HG02970 (cell line): ENCODE data around the gene RTF1.
"Not testable (repeated sequence)": the region's sequence is repeated elsewhere in the genome, so short reads cannot be mapped to it uniquely, and the experiment has no call there.

Experiments used
- ATAC-seq: cut with Tn5 transposase; IDR thresholded peaks from one replicate; pipeline ENCODE4 v1.9.1; 2021; ENCODE audit warnings: mild to moderate bottlenecking, moderate library complexity, moderate number of reproducible peaks; ENCODE audit not compliant: unreplicated experiment, low FRiP score

RTF1 gene

DNA sequence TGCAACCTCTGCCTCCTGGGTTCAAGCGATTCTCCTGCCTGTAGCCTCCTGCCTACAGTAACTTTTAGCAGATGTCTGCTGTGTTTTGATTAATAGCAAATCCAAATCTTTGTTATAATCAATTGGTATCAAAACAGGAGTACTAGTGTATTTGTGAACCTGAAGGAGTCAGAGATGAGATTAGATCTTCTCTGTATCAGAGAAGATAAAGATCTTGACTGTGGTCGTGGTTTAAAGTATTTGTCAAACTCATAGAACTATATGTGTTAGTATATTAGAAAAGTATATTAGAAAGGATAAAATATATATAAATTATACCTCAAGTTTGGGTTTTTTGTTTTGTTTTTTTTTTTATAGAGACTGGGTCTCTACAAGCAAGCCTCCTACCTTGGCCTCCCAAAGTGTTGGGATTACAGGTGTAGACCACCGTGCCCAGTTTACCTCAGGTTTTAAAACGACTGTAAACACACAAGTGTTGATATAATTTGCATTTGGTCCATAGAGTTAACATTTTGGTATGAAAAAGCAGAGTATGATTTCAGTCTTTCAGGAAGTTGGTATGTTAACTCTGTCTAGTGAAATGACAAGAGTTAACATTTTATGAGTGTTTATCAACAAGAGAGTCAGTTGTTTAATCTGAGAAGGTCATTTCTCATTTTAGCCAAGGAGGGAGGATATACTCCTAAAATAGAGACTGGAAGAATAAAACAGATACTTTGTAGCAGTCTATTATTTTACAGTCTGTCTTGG lies 18.3 kb downstream of the RTF1 start:
- ATAC-seq = no peak

DNA sequence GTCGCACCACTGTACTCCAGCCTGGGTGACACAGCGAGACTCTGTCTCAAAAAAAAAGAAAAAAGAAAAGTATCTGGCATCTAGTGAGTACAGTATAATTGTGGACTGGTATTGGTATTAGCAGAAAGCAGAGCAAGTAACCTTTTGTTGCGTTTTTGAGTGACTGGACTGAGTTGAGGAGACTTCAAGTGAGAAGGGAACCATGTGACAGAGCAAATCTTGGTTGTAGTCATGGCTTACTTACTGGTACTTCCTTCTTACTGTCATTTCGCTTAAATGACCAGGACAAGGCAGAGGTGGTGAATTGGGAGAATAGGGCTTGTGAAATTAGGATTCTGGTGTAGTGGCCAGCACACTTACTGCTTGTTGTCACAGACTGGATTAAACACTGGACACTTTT lies 20.6 kb downstream of the RTF1 start:
- ATAC-seq = no peak

DNA sequence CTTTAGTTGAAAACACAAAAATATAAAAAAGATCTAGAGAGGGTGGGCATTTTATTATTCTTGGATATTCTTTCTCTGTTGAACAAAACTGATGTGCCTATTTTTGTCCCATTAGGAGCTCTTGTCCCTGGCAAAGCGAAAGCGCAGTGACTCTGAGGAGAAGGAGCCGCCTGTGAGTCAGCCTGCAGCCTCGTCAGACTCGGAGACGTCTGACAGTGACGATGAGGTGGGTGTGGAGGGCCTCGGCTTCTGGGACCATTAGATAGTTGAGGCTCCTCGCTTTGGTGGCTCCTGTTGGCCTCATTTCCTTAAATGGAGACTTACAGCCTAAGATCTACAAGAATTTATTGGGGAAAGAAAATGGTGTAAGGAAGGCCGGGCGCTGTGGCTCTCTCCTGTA lies 21.3 kb downstream of the RTF1 start:
- no peak for ATAC-seq

DNA sequence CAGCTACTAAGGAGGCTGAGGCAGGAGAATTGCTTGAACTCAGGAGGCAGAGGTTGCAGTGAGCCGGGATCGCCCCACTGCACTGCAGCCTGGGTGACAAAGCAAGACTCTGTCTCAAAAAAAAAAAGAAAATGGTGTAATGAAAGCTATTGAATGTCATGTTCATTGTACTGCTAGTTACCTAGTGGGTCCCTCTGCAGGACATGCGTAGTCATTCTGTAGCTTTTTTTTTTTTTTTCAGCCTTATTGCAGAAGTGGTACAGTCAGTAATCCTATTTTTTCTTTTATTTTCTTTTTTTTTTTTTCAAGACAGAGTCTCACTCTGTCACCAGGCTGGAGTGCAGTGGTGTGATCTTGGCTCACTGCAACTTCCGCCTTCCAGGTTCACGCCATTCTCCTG lies 21.9 kb downstream of the RTF1 start:
- ATAC-seq = not testable (repeated sequence)

DNA sequence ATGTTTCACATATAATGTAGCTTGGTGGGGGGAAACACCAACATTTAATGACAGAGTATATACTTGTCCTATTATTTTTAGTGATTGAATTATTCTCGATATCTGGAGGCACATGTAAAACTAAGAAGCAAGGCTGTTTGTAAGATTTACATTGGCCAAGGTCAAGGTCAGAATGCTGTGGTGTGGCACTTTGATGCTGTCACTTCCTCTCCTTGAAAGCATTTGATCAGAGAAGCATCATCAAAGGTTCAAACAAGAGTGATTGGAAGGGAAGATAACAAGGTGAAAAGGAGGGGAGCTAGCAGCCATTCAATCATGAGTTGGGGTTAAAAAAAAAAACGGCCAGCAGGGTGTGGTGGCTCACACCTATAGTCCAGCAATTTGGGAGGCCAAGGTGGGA lies 26.4 kb downstream of the RTF1 start:
- ATAC-seq = no peak

DNA sequence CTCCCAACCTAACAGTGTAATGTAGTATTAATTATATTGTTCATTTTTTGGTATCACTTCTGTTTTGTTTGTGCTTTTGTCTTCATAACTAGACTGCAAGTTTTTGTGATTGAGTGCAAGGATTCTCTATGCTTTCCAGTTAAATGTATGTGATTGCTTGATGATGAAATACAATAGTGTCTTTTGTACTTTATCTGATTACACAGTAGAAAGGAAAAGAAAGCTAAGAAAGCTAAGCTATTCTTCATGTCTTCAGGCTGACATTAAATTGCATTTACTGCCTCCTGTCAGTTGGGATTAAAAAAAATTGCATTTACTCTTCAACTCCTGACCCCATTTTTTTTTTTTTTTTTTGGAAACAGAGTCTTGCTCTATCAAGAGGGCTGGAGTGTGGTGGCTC lies 28.5 kb downstream of the RTF1 start:
- no peak for ATAC-seq

DNA sequence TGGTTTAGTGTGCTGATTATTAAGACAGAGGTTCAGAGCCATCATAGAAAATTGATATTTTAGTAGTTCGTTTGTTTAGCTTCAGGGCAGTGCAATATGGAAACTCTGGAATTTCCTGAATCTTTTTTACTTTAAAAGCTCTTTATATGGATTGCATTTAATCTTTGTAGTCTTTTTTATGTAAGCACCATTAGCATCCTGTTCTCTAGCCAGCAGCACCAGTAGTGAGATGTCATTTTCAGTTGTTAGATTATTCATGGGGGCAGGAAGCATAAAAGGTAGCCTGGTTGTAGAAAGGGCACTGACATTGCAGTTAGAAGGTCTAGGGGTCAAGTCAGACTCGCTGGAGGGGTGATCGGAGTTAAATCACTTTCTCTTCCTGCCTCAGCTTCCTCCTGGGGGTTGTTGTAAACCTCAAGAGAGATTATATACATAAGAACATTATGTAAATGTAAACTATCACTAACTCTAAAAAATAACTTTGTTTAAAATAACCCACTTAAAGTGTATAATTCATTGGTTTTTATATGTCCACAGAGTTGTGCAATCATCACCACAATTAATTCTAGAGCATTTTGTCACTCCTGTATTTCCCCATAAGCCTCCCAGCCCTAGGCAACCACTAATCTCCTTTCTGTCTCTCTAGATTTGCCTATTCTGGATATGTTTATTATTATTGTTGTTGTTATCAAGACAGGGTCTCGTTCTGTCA lies 45.3 kb downstream of the RTF1 start:
- ATAC-seq = no peak

DNA sequence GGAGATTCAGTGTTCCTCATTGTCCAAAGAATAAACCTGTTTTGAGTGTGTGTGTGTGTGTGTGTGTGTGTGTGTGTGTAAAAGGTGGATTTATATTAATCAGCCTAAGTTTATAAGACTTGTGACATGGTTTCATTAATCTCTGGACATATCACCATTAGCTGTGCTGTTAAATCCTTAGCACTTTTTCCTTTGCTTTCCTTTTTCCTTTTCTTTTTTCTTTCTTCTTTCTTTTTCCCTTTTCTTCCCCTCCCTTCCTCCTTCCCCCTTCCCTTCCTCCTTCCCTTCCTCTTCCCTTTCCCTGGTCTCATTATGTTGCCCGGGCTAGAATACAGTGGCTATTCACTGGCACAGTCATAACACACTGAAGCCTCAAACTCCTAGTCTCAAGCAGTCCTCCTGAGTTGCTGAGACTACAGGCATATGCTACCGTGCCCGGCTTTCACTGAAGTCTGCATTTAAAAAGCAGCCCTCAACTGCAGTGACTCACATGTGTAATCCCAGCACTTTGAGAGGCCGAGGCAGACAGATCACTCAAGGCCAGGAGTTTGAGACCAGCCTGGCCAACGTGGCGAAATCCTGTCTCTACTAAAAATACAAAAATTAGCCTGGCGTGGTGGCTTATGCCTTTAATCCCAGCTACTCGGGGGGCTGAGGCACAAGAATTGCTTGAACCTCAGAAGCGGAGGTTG lies 48.1 kb downstream of the RTF1 start:
- ATAC-seq = no peak

DNA sequence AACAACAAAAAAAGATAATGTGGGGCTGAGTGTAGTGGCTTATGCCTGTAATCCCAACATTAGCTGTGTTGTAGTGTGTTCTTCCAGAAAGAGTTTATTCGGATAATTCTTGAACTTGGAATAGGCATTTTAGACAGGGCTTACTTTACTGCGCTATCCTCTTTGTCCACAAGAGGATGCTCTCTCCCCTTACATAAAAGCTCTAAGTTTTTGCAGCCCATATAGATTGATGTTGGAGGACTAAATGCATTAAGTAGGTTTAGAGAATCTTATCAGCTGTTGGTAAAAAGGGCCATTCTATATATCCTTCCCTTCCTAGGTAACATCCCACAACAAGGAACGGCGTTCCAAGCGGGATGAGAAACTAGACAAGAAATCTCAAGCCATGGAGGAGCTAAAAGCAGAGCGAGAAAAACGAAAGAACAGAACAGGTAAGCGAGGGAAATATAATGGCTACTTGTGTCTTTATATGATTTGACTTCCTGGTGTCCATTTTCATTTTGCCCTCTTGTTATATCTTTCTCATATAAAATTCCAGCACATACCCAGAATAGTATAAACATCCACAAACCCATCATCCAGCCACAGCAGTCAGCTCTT lies 49.0 kb downstream of the RTF1 start:
- no peak for ATAC-seq

DNA sequence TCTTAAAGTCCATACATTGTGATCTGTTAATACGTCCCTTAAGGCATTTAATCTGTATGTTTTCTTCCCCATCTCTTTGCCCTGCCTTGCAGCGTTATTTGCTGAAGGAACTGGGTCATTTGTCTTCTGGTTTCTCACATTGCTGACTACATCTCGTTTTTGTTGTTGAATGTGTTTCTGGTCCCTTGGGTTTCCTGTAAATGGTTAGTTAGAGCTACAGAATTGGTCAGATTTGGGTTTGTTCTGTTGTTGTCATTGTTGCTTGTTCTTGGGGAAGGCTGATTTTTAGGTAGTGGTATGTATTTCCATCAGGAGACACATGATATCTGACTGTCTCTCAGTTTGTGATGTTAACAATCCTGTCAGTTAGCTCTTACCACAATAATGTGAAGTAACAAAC lies 49.8 kb downstream of the RTF1 start:
- ATAC-seq = no peak

DNA sequence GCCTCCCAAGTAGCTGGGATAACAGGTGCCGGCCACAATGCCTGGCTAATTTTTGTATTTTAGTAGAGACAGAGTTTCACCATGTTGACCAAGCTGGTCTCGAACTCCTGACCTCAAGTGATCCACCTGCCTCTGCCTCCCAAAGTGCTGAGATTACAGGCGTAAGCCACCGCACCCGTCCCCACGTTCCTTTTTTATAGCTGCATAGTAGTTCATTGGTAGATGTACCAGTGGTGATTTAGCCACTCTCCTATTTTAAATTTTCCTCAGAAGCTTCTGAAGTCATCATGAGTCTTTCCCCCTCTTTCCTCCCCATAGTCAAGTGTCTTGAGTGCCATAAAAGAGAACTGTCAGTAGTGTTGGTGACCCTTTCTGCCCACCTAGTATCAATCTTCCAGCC lies 52.7 kb downstream of the RTF1 start:
- not testable (repeated sequence) for ATAC-seq

DNA sequence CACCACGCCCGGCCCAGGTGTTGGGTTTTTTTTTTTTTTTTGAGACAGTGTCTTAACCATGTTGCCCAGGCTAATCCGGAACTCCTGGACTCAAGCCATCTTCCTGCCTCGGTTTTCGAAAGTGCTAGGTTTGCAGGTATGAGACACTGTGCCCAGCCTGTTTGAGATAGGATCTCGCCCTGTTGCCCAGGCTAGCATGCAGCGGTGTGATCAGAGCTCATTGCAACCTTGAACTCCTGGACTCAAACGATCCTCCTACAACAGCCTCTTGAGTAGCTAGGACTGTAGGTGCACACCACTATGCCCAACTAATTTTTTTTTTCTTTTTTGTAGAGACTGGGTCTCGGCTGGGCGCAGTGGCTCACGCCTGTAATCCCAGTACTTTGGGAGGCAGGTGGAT lies 56.5 kb downstream of the RTF1 start:
- no peak for ATAC-seq

DNA sequence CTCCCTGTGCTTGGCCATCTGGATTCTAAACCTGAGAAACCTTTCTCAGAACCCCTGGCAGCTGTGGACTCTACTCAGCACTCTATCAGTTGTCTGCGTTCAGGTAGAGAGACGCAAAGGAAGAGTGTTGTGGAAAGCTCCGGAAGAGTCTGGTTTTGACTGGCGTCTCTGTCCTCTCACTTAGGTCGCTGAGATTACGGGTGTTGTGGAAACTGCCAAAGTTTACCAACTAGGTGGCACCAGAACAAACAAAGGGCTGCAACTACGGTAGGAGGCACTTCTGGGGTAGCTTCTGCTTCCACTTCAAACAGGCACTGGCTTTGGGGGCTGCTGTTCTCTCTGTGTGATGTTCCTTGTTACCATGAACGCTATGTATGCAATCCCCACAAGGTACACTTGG lies 57.5 kb downstream of the RTF1 start:
- ATAC-seq = no peak

DNA sequence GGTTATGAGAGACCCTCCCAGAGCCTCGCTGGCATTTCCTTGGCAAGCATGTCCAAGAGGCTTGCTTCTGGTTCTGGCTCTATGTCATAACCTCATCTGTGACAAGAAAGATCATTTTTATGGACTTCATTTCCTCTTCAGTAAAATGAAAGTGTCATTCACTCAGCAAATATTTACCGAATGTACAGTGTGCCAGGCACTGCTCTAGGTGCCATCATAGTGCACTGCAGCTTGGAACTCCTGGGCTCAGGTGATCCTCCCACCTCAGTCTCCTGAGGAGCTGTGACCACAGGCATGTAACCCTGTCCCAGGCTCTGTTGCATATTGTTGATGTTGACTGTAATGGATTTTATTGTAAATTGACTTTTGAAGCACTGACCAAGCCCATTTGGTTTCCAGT lies 58.0 kb downstream of the RTF1 start:
- ATAC-seq = no peak

DNA sequence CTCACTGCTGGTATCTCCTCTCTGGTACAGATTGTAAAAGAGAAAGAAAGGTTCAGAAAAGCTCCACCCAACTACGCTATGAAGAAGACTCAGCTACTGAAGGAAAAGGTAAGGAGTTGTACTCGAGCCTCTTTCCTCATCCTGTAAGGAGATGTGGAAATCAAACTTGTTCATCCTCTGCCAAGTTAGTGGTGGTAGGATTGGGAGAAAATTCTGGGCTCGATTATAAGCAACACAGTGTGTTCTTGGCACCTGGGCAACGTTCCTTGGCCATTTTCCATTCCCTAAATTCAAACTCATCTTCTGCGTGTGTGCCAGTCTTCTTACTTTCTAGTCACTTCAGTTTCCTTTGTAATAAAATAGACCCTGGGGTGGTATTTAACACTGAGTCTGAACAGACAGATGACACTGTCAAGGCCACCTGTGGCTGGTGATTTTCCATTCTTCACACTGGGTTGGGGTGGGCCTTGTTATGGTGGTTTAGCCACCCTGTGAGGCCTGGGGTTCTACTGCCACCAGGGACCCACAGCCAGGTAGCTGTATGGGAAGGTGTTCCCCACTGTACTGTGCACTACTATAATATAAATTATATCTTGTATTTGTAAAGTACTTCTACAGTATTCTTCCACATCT lies 59.6 kb downstream of the RTF1 start:
- ATAC-seq = no peak

DNA sequence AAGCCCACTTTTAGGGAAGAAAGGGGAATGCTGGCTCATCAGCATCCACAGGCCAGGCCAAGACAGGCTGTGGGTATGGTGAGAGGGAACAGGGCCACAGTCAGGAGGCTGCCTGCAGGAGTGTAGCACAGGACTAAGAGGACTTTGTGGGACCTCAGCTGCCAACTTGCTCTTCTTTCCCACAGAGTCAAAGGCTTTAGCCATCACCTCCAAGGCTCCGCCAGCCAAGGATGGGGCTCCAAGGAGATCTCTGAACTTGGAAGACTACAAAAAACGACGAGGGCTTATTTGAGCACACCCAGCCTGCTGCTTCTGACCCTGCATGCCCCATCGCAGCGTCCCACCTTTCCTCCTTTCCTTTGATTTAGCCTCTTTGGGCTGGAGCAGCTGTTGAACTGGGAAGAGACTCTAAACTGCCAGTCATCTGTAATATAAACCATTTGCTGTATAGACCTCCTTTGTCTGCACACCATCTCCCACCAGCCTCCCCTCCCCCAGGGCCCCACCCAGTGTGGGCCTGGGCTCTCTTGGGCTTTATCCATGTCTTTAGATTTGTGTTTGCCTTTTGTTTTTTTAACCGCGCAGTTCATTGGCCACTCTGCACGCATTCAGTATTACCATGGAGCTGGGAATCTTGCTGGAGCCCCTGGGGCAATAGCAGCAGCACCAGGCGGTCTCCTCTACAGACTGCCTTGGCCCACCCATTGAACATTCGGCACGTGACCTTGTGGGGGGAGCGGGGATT lies 63.7 kb downstream of the RTF1 start:
- ATAC-seq = no peak

DNA sequence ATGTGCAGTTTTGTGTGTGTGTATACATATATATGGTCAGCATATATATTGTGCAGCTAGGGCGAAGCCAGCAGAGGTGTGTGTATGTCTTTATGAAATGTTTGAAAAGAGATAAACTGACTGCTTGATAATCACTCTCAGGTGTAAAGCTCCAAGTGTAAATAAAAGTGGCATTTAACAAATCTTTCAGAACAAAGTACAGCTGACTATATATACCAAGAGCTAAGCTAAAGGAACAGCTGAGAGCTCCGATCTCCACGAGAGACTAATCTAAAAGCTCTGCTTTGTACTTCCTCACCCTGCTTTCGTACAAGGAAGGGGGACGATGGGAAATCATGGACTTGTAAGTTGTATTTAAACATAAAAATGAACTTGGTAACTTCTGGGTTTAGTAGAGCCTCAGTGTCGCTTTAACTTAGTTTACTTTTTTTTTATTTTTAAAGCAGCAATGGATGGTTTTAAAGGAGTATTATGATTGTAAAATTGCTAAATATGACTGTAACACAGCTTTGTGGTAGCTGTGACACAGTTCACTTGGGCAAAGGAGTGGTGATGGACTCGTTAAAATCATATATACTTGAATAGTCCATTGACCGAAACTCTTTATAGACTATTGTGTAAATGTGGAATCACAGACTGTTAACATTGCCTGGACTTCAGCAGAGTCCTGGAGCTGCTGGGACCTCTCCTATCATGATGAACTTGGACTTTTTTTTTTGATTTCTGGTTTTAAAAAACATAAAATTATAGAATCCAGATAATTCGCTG lies 65.4 kb downstream of the RTF1 start:
- no peak for ATAC-seq

DNA sequence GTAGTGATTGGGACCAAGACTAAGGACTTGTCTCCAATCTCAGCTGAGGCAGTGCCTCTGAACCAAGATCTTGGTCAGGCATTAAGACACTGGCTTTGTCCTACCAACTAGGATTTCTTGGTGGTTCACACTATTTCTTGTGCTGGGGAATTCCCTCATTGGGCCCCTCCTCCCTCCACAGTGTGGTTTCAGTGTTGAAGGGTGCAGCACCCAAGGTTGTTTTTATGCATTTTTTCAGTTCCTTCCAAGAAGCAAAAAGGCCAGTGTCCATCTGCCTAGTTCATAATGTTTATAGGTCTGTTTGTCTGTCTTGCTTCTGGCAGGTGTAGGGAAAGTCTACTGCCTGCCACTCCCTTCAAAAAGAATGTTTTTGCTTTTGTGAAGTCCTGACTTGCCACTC lies 66.2 kb downstream of the RTF1 start:
- ATAC-seq = peak; percentile 72

DNA sequence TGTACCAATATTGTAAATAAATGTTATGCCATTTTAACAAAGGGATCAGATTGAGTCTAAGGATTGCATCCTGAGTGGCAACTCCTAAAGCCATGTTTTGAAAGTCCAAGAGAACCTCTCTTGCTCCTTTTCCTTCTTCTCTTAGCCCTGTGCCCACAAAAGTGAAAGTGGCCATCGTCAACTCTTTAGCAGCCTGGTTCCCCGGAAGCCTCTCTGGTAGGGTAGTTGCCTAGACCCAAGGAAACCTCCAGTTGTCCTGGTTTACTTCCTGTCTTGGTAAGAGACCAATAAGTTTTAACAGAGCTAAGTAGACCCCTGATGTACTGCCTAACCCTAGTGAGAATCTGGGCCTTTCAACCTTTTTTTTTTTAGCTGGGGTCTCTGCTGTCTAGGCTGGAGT lies 66.6 kb downstream of the RTF1 start:
- ATAC-seq = peak; percentile 23
